ENCODE results near the gene CETP. TPM values are rescaled to one million over a fixed set of nuclear protein-coding genes. Genes with fewer than 3 reads are reported as not detected.

Gene CETP
- total RNA-seq, 1 donor from 2014 or later: 0.16 TPM

DNA sequence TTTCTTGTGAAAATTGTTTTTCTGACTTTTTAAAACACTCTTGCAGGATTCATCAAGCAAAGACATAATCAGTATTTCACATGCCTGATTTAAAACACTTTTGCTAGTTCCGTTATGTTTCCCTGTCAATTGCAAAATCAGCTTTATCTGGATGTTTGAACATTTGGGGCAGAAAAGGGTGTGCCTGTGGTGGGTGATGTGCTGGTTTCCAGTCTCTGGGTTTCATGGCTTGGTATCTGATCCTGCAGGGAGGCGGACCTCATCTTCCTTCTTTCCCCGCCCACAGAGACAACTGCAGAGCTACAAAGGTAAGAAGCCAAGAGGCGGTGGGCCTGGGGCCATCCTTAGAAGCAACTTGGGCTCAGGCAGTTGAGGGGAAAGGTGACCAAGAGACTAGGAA, 69.4 kb downstream of the CETP start:
- intact Hi-C loops (cut with micrococcal nuclease): no loop called here
- H3K4me1 ChIP-seq: no peaks in the 10 kb centered on the region
- peaks cover 14% of the 10 kb centered on the region for H3K36me3 ChIP-seq

DNA sequence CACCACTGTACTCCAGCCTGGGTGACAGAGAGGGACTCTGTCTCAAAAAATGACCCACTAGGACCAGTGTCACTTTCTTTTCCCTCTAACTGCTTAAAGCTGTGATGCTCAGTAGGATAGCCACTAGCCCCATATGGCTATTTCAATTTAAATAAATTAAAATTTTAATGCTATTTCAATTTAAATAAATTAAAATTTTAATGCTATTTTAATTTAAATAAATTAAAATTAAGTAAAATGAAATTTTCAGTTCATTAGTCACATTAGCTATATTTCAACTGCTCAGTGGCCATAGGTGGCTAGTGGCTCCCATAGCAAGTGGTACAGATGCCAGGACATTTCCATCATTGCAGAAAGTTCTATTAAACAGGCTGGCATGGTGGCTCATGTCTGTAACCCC, 70.6 kb downstream of the CETP start:
- Histone ChIP-seq H3K36me3 (peaks cover 14% of the 10 kb centered on the region), H3K4me1 (no peaks in the 10 kb centered on the region), H3K9me3 (replicated peaks) (no peaks in the 10 kb centered on the region), H3K27me3 (ENCODE audit: low read depth) (no peaks in the 10 kb centered on the region), H3K4me3 (no peak overlapping the region), H3K27ac (replicated peaks) (no peak overlapping the region)
- intact Hi-C loops (cut with micrococcal nuclease): no loop called here
- DNase-seq: no peak
- TF ChIP-seq, protein P1, sequence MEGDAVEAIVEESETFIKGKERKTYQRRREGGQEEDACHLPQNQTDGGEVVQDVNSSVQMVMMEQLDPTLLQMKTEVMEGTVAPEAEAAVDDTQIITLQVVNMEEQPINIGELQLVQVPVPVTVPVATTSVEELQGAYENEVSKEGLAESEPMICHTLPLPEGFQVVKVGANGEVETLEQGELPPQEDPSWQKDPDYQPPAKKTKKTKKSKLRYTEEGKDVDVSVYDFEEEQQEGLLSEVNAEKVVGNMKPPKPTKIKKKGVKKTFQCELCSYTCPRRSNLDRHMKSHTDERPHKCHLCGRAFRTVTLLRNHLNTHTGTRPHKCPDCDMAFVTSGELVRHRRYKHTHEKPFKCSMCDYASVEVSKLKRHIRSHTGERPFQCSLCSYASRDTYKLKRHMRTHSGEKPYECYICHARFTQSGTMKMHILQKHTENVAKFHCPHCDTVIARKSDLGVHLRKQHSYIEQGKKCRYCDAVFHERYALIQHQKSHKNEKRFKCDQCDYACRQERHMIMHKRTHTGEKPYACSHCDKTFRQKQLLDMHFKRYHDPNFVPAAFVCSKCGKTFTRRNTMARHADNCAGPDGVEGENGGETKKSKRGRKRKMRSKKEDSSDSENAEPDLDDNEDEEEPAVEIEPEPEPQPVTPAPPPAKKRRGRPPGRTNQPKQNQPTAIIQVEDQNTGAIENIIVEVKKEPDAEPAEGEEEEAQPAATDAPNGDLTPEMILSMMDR (IDR thresholded peaks at IDR 0.05; ENCODE audit: borderline replicate concordance): no peak

More for the DNA sequence above, 69.4 kb downstream of the CETP start:
- TF ChIP-seq, protein P1 (IDR thresholded peaks at IDR 0.05; ENCODE audit: borderline replicate concordance): no peak
- H3K4me3 ChIP-seq: no peak overlapping the region
- H3K9me3 ChIP-seq (replicated peaks): no peaks in the 10 kb centered on the region
- H3K27me3 ChIP-seq (ENCODE audit: low read depth): no peaks in the 10 kb centered on the region
- H3K27ac ChIP-seq (replicated peaks): no peak overlapping the region
- no peak for DNase-seq

GRCh38 chr16:57032931-57033330, 71.2 kb downstream of the CETP start:
- TF ChIP-seq, protein P1 (IDR thresholded peaks at IDR 0.05; ENCODE audit: borderline replicate concordance): no peak
- intact Hi-C loops (cut with micrococcal nuclease): no loop called here
- H3K4me3 ChIP-seq: no peak overlapping the region
- no peaks in the 10 kb centered on the region for H3K4me1 ChIP-seq
- no peaks in the 10 kb centered on the region for H3K9me3 ChIP-seq (replicated peaks)
- H3K27ac ChIP-seq (replicated peaks): no peak overlapping the region
- no peaks in the 10 kb centered on the region for H3K27me3 ChIP-seq (ENCODE audit: low read depth)
- peaks cover 14% of the 10 kb centered on the region for H3K36me3 ChIP-seq
- DNase-seq: no peak

Other genes starting within 250 kb of the CETP start
- 27.1 TPM for gene NUP93, start 231.8 kb upstream of the CETP start, total RNA-seq
- not detected for gene SLC12A3, start 96.7 kb upstream of the CETP start, total RNA-seq
- gene HERPUD1, start 29.8 kb upstream of the CETP start, total RNA-seq: 119 TPM
- gene NLRC5, start 27.6 kb downstream of the CETP start, total RNA-seq: 6.6 TPM
- 13.7 TPM for gene CPNE2, start 130.6 kb downstream of the CETP start, total RNA-seq
- gene PSME3IP1, start 224.1 kb downstream of the CETP start, total RNA-seq: 56.3 TPM
- gene RSPRY1, start 224.4 kb downstream of the CETP start, total RNA-seq: 14.0 TPM